ENCODE measurements around the gene MDFI. TPM values are rescaled to one million over a fixed set of nuclear protein-coding genes. Genes with fewer than 3 reads are reported as not detected.

The MDFI gene
- total RNA-seq, 1 experiment from 2014 or later: 86.2 TPM

GRCh38 chr6:41630069-41630468, 8.2 kb upstream of the MDFI start:
- Mint-ChIP-seq H3K36me3 (no peaks in the 10 kb centered on the region), H3K4me3 (no peak overlapping the region), H3K27ac (no peak overlapping the region), H3K4me1 (peaks cover 18% of the 10 kb centered on the region), H3K9me3 (no peaks in the 10 kb centered on the region), H3K27me3 (ENCODE audit: low read depth) (peaks cover 19% of the 10 kb centered on the region)
- no peak for ATAC-seq
- CTCF ChIA-PET: interaction anchor here (0.6 to 2.0 kb wide), 3 partner anchors 23 to 591 kb away, joined by 3 to 7 read pairs (median 5); partner anchors contain the start of gene UNC5CL
- TF ChIP-seq TP53 (CRISPR knock-in tag; IDR thresholded peaks at IDR 0.05): no peak
- TF ChIP-seq ZNF425 (CRISPR knock-in tag; conservative IDR thresholded peaks at IDR 0.05): no peak
- no peak for TF ChIP-seq E2F1 (CRISPR knock-in tag; IDR thresholded peaks at IDR 0.05)
- TF ChIP-seq E2F5 (CRISPR knock-in tag; IDR thresholded peaks at IDR 0.05): no peak
- TF ChIP-seq IRF2 (CRISPR knock-in tag; IDR thresholded peaks at IDR 0.05; ENCODE audit: borderline replicate concordance, low read depth): no peak
- TF ChIP-seq ZNF423 (CRISPR knock-in tag; IDR thresholded peaks at IDR 0.05): no peak
- TF ChIP-seq ZNF532 (CRISPR knock-in tag; IDR thresholded peaks at IDR 0.05; ENCODE audit: borderline replicate concordance): no peak
- POLR2A ChIA-PET: interaction anchor here (0.6 kb wide), 1 partner anchor 114 kb away, joined by 3 read pairs; no protein-coding TSS in a partner anchor
- DNase-seq (ENCODE audit: low spot score): no peak

GRCh38 chr6:41630946-41631345, 7.3 kb upstream of the MDFI start:
- no peaks in the 10 kb centered on the region for H3K36me3 Mint-ChIP-seq
- TF ChIP-seq MLX (CRISPR knock-in tag; IDR thresholded peaks at IDR 0.05): no peak
- no peak overlapping the region for H3K27ac Mint-ChIP-seq
- H3K4me3 Mint-ChIP-seq: no peak overlapping the region
- H3K4me1 Mint-ChIP-seq: peaks cover 15% of the 10 kb centered on the region
- DNase-seq (ENCODE audit: low spot score): no peak
- peaks cover 28% of the 10 kb centered on the region for H3K27me3 Mint-ChIP-seq (ENCODE audit: low read depth)
- ChIA-PET POLR2A (interaction anchor here (0.6 kb wide), 1 partner anchor 115 kb away, joined by 3 read pairs; no protein-coding TSS in a partner anchor), CTCF (interaction anchor here (0.5 to 2.0 kb wide), 3 partner anchors 24 to 39 kb away, joined by 5 to 7 read pairs (median 5); no protein-coding TSS in a partner anchor)
- no peak for ATAC-seq
- H3K9me3 Mint-ChIP-seq: no peaks in the 10 kb centered on the region

GRCh38 chr6:41633056-41633634, 5.1 kb upstream of the MDFI start:
- Mint-ChIP-seq H3K27me3 (ENCODE audit: low read depth) (peaks cover 44% of the 10 kb centered on the region), H3K36me3 (no peaks in the 10 kb centered on the region), H3K4me3 (no peak overlapping the region), H3K4me1 (peaks cover 23% of the 10 kb centered on the region), H3K27ac (no peak overlapping the region), H3K9me3 (no peaks in the 10 kb centered on the region)
- ChIA-PET POLR2A (no interaction called here), CTCF (no interaction called here)
- ATAC-seq (no peak), DNase-seq (ENCODE audit: low spot score) (no peak)
- TF ChIP-seq SMAD4 (CRISPR knock-in tag; IDR thresholded peaks at IDR 0.05): no peak
- TF ChIP-seq ZNF532 (CRISPR knock-in tag; IDR thresholded peaks at IDR 0.05; ENCODE audit: borderline replicate concordance): no peak
- TF ChIP-seq ZNF416 (CRISPR knock-in tag; IDR thresholded peaks at IDR 0.05): no peak
- TF ChIP-seq ZNF671 (CRISPR knock-in tag; IDR thresholded peaks at IDR 0.05): no peak
- no peak for TF ChIP-seq CREB1 (CRISPR knock-in tag; IDR thresholded peaks at IDR 0.05)
- TF ChIP-seq ATF6 (CRISPR knock-in tag; IDR thresholded peaks at IDR 0.05): no peak
